ENCODE results near the gene IER5. TPM values are rescaled to one million over a fixed set of nuclear protein-coding genes. Genes with fewer than 3 reads are reported as not detected.
"Not testable (repeated sequence)": the region's sequence is repeated elsewhere in the genome, so short reads cannot be mapped to it uniquely, and the experiment has no call there.

The IER5 gene
- total RNA-seq, 1 experiment from 2014 or later, result 41.9 TPM

GRCh38 chr1:181115368-181115684 lies 26.8 kb downstream of the IER5 start:
- DNase-seq (ENCODE audit: low spot score), result no peak

GRCh38 chr1:181115971-181116370 lies 27.5 kb downstream of the IER5 start:
- not testable (repeated sequence) for DNase-seq (ENCODE audit: low spot score)

- no peak for DNase-seq (ENCODE audit: low spot score)
These were observed 28.4 kb downstream of the IER5 start for GRCh38 chr1:181116819-181117390.

- DNase-seq (ENCODE audit: low spot score), result peak; percentile 80
These were observed 29.3 kb downstream of the IER5 start for GRCh38 chr1:181117648-181118449.

DNA sequence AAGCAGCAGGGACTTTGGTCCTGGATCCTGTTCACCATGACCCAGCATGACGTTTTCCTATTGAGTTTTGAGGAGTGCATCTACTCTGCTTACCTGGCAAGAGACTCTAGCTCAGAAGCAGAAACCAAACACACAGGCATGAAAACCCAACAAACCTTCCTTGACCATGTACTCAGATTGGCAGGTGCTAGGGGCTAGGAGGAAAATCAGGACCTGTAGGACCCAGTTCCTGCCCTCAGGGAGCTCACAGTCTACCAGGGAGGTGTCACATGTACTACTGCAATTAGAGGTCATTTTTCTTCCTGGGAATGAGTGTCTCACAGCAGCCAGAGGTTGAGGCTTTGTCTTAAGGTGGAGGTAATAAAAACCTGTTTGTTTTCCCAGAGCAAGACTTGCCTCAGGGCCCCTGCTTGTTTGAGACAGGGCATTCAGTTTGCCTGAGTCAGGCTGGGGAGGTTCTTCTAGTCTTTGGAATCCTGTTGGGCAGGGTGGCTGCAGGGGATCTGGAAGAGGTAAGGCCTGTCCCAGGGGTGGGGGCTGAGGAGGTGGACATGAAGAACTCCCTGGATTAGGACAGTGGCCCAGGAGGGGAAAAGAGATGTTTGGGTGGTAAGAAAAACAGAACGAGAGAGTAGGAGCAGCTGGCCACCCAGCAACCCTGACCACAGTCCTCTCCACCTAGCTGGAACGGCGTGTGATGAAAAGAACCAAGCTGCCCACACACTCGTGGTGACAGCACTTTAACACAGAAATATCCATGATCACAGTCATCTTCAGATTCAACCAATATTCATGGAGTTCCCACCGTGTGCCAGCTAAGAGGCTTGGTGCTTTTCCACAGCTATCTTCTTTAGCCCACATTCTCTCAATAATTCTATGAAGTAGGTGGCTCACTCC lies 30.8 kb downstream of the IER5 start:
- no peak for DNase-seq (ENCODE audit: low spot score)

DNA sequence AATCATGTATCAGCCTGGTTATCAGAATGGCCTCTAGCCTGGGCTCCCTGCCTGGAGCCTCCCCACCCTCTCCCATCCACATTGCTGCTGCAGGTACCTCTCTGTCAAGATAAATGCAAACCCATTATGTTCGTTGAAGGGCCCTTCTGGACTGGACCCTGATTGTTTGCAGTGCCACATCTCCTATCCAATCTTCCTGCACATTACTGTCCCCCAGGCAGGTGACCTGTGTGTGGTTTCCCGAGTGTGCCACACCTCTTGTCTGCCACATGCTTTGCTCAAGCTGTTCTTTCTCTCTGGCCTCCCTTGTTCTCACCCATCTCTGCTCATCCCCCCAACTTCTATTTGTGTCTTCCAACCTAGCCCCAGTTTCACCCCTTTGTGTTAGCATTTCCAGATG lies 32.4 kb downstream of the IER5 start:
- DNase-seq (ENCODE audit: low spot score), result no peak

DNA sequence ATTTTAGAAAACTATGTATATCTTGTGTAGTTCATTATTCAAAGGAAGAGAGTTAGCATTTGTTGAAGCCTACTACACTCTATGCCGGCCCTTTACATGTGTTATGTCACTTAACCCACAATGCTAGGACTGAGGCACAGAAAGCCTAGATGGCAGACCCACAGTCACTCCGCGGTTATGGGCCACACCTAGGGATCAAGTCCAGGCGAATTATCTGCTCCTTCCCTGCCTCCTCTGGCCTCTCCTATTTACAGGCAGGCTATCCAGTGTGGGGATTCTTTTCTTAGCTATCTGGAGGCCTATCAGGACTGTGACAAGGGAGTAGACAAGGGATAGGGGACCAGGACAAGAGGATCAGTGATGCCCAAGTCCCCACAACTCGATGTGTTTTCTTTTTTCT lies 33.0 kb downstream of the IER5 start:
- DNase-seq (ENCODE audit: low spot score), result no peak

- DNase-seq (ENCODE audit: low spot score), result no peak
These were observed 33.7 kb downstream of the IER5 start for GRCh38 chr1:181122222-181122621.

GRCh38 chr1:181123173-181123572 lies 34.7 kb downstream of the IER5 start:
- DNase-seq (ENCODE audit: low spot score), result no peak

DNA sequence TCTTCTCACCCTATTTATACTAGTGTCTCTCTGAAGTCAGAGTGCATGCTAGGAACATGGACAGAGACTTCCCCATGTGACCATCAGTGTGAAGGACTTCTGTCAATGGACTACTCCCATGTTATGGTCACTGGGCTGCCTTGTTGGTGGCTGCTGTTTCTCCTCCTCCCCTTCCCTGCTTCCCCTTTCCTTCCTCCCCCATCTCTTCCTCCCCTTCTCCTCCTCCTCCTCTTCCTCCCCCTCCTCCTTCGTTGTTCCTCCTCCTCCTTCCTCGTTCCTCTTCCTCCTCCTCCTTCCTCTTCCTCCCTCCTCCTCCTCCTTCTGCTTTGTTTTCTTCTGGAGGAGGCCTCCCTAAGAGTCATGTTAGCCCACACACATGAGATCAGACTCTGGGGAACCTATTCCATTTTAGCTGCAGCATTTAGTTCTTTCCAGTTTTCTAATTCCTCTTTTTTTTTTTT lies 35.8 kb downstream of the IER5 start:
- DNase-seq (ENCODE audit: low spot score), result no peak

DNA sequence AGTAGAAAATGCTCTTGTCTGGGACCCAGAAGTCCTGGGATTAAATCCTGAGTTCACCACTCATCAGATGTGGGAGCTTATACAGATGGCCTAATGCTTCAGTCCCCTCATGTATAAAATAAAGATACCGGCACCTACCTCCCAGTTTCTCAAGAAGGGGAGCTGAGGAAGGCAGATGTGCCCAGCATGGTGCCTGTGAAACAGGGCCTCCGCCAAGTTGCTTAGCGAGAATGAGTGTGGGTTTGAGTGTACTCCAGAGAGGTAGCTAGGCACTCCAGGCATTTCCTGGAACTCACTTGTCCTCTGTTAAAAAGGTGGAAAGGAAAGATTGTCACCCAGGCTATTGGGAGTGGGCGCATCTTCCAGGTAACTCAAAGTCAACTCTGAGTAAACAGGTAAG lies 37.8 kb downstream of the IER5 start:
- no peak for DNase-seq (ENCODE audit: low spot score)

DNA sequence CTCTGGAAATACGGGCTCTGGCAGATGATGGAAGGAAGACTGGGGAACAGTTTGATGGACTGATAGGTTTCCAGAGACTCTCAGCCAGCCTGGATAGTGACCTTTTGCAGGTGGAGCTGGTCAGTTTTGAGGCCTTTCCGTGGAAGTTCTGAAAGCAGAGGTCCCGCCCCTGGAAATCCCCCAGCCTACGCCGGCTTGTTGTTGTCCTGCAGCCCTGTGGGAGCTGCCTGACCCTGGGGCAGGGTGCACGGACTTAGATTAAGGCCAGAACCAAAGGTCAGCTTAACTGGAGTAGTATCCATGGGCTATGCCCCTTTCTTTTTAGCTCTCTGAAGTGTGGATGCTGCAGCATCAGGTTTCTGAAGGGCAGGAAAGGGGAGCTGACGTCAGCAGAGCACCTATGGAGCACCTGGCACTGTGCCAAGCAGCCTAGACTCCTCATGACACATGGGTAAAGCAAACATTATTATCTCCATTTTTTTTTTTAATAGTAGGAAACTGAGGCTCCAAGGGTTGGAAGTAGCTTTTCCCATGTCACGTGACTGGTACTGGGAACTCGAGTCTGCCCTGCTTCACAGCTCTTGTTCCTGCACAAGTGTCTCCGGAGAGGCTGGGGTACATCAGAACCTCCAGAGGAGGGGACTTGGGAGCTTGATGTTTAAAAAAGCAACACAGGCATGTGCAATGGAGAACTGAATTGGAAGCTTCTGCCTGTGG lies 38.5 kb downstream of the IER5 start:
- DNase-seq (ENCODE audit: low spot score), result peak; percentile 71

GRCh38 chr1:181127898-181128453 lies 39.5 kb downstream of the IER5 start:
- DNase-seq (ENCODE audit: low spot score), result peak; percentile 46

GRCh38 chr1:181128592-181129497 lies 40.3 kb downstream of the IER5 start:
- DNase-seq (ENCODE audit: low spot score), result no peak

DNA sequence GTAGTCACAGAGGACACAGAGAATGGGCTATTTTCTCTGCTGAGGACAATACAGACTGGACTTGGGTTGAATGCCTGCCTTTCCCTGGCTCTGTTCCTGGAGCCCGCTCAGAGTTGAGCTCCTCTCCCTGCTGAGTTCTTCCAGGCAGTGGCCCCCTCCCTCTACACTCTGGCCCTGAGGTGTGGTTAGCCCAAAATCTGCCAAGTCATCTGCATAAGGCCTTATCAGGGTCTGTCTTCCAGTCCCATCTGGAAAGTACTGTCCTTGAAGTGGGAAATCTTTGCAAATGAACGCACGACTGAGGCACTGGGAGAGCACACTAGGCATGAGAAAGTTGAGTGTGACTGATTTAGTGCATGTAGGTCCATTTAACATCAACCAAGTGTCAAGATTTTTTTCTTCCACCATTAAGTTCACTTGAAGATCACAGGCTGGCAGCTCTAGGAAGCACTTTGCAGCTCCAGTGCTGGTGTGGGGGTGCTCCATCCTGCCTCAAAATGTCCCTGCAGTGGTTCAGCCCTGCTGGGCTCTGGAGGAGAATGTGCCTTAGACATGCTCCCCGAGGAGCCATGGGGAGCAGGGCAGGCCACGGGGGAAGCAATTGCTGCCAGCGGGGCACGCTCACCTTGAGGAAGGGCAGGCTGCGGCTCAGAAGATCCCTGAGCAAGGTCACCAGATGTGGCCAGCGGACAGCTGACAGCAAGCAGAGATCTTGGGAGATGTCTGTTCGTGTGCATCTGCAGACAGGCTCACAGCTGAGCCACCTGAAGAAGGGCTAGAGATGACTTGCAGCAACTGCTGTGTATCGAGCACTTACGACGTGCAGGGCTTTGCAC lies 41.5 kb downstream of the IER5 start:
- no peak for DNase-seq (ENCODE audit: low spot score)

GRCh38 chr1:181131255-181131941 lies 42.9 kb downstream of the IER5 start:
- DNase-seq (ENCODE audit: low spot score), result no peak

GRCh38 chr1:181133441-181133951 lies 45.0 kb downstream of the IER5 start:
- no peak for DNase-seq (ENCODE audit: low spot score)

DNA sequence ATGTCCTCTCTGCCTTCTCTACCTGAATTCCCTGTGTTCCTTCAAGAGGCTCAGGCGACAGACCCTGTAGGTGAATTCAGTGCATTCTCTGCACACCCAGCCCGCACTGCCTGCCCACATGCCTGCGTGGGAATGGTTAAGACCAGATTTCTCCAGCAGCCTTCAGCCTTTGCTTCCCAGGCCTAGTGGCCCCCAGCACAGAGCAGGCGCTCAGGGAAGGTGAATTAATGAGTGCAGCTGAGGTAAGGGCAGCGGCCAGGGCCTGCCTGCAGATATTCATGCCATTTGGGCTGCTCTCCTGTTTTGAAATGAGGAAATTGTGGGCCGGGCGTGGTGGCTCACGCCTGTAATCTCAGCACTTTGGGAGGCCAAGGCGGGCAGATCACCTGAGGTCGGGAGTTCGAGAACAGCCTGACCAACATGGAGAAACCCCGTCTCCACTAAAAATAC lies 45.5 kb downstream of the IER5 start:
- DNase-seq (ENCODE audit: low spot score), result no peak
